WTC11 (cell line): ENCODE data around the gene BICRA. TPM values are rescaled to one million over a fixed set of nuclear protein-coding genes. Genes with fewer than 3 reads are reported as not detected.

Experiments
- ATAC-seq: fragments of 200-7000 bp; cut with Tn5 transposase; 2 replicates; pipeline ENCODE4 v1.10.0; 2021; ENCODE audit warnings: mild to moderate bottlenecking, moderate library complexity
- CTCF ChIA-PET: fragments of 300-600 bp; sonication (Branson Sonifier 250); formaldehyde crosslinking; loops from one replicate; lab custom pipeline; 2021; ENCODE audit warnings: antibody characterized with exemption; lab: Charles Lee
- POLR2A ChIA-PET: fragments of 350-600 bp; sonication (Branson Sonifier 250); formaldehyde crosslinking; loops from one replicate; lab custom pipeline; 2021; ENCODE audit warnings: antibody characterized with exemption; lab: Charles Lee
- DNase-seq: peaks from one replicate; pipeline ENCODE4 v3.0.0; 2021; ENCODE audit warnings: low spot score
- H3K27ac Mint-ChIP-seq: 2 replicates; pipeline ENCODE4 v1.8.0; 2021; ENCODE audit warnings: mixed read lengths
- H3K27me3 Mint-ChIP-seq: 2 replicates; pipeline ENCODE4 v1.8.0; 2021; ENCODE audit warnings: low read depth, mild to moderate bottlenecking, moderate library complexity, mixed read lengths
- H3K36me3 Mint-ChIP-seq: 2 replicates; pipeline ENCODE4 v1.8.0; 2021; ENCODE audit warnings: mixed read lengths
- H3K4me1 Mint-ChIP-seq: 2 replicates; pipeline ENCODE4 v1.8.0; 2022; ENCODE audit warnings: mixed read lengths
- H3K4me3 Mint-ChIP-seq: 2 replicates; pipeline ENCODE4 v1.8.0; 2021; ENCODE audit warnings: mild to moderate bottlenecking, moderate library complexity, mixed read lengths
- H3K9me3 Mint-ChIP-seq: 2 replicates; pipeline ENCODE4 v1.8.0; 2021; ENCODE audit warnings: mixed read lengths
- ARID4B ChIP-seq: sonication (generic); formaldehyde crosslinking; IDR thresholded peaks from 2 replicates; pipeline ENCODE4 v1.8.0; 2023; ENCODE audit warnings: missing genetic modification reagents, mild to moderate bottlenecking, borderline replicate concordance
- FOXK1 ChIP-seq: sonication (generic); formaldehyde crosslinking; IDR thresholded peaks from 2 replicates; pipeline ENCODE4 v1.8.0; 2022; ENCODE audit warnings: mild to moderate bottlenecking, moderate library complexity, missing genetic modification reagents
- FOXP1 ChIP-seq: sonication (generic); formaldehyde crosslinking; IDR thresholded peaks from 2 replicates; pipeline ENCODE4 v1.8.0; 2022; ENCODE audit warnings: missing genetic modification reagents, mild to moderate bottlenecking, moderate library complexity, borderline replicate concordance
- GABPB1 ChIP-seq: sonication (generic); formaldehyde crosslinking; IDR thresholded peaks from 2 replicates; pipeline ENCODE4 v1.8.1; 2023; ENCODE audit warnings: mild to moderate bottlenecking, missing genetic modification reagents
- MLX ChIP-seq: sonication (generic); formaldehyde crosslinking; IDR thresholded peaks from 2 replicates; pipeline ENCODE4 v1.8.1; 2023; ENCODE audit warnings: mild to moderate bottlenecking, missing genetic modification reagents, moderate library complexity
- MXD4 ChIP-seq: fragments of 250-450 bp; sonication (Bioruptor Pico); IDR thresholded peaks from 2 replicates; pipeline ENCODE4 v1.8.0; 2021; ENCODE audit warnings: mild to moderate bottlenecking, moderate library complexity, borderline replicate concordance
- MYBL2 ChIP-seq: sonication (generic); formaldehyde crosslinking; IDR thresholded peaks from 2 replicates; pipeline ENCODE4 v1.8.1; 2023; ENCODE audit warnings: mild to moderate bottlenecking, moderate library complexity, missing genetic modification reagents
- NFATC4 ChIP-seq: fragments of 250-450 bp; sonication (Bioruptor Pico); IDR thresholded peaks from 2 replicates; pipeline ENCODE4 v1.9.0; 2021; ENCODE audit warnings: mild to moderate bottlenecking
- NR1H2 ChIP-seq: sonication (generic); formaldehyde crosslinking; IDR thresholded peaks from 2 replicates; pipeline ENCODE4 v1.9.0; 2021; ENCODE audit warnings: mild to moderate bottlenecking, moderate library complexity, missing genetic modification reagents
- PRDM15 ChIP-seq: sonication (generic); formaldehyde crosslinking; IDR thresholded peaks from 2 replicates; pipeline ENCODE4 v1.8.0; 2022; ENCODE audit warnings: missing genetic modification reagents
- PRRX2 ChIP-seq: fragments of 250-450 bp; sonication (Bioruptor Pico); IDR thresholded peaks from 2 replicates; pipeline ENCODE4 v1.8.0; 2021; ENCODE audit warnings: mild to moderate bottlenecking
- TEAD1 ChIP-seq: sonication (generic); formaldehyde crosslinking; IDR thresholded peaks from 2 replicates; pipeline ENCODE4 v1.8.0; 2022; ENCODE audit warnings: mild to moderate bottlenecking, missing genetic modification reagents
- ZBTB21 ChIP-seq: sonication (generic); formaldehyde crosslinking; IDR thresholded peaks from 2 replicates; pipeline ENCODE4 v1.8.1; 2023; ENCODE audit warnings: mild to moderate bottlenecking, missing genetic modification reagents, borderline replicate concordance
- ZMAT4 ChIP-seq: fragments of 250-450 bp; sonication (Bioruptor Pico); IDR thresholded peaks from 2 replicates; pipeline ENCODE4 v1.9.0; 2021; ENCODE audit warnings: mild to moderate bottlenecking
- ZNF121 ChIP-seq: sonication (generic); formaldehyde crosslinking; IDR thresholded peaks from 2 replicates; pipeline ENCODE4 v1.8.0; 2023; ENCODE audit warnings: missing genetic modification reagents
- ZNF219 ChIP-seq: sonication (generic); formaldehyde crosslinking; IDR thresholded peaks from 2 replicates; pipeline ENCODE4 v1.8.0; 2023; ENCODE audit warnings: missing genetic modification reagents, mild to moderate bottlenecking, borderline replicate concordance
- ZNF263 ChIP-seq: sonication (generic); formaldehyde crosslinking; IDR thresholded peaks from 2 replicates; pipeline ENCODE4 v1.8.1; 2022; ENCODE audit warnings: low read depth, mild to moderate bottlenecking, moderate library complexity, missing genetic modification reagents
- total RNA-seq: library from RNA; stranded (reverse); gene quantifications from 3 replicates; pipeline ENCODE4 v1.2.3, GENCODE V29; 2021

Gene BICRA
- total RNA-seq, 1 experiment from 2014 or later, result 30.3 TPM

GRCh38 chr19:47609906-47610894, 1.3 kb downstream of the BICRA start:
- H3K4me1 Mint-ChIP-seq, result peaks cover 39% of the 10 kb centered on the region
- H3K27me3 Mint-ChIP-seq, result no peaks in the 10 kb centered on the region; the same call in 1 of the 2 replicates
- POLR2A ChIA-PET, result interaction anchor here (0.6 to 4.3 kb wide), 3 partner anchors 10 to 230 kb away, joined by 3 to 31 read pairs (median 5); no protein-coding TSS in a partner anchor
- peak; percentile 48 for DNase-seq
- TF ChIP-seq NR1H2 (CRISPR knock-in tag), result no peak
- peak; percentile 24; the same call in 1 of the 2 replicates for TF ChIP-seq FOXP1 (CRISPR knock-in tag)
- peak; percentile 58; the same call in 1 of the 2 replicates for TF ChIP-seq ZNF263 (CRISPR knock-in tag)
- TF ChIP-seq MLX (CRISPR knock-in tag), result no peak
- no peak for TF ChIP-seq NFATC4 (CRISPR knock-in tag)
- TF ChIP-seq ARID4B, result peak; percentile 44; the same call in 1 of the 2 replicates
- no peak for TF ChIP-seq MXD4
- H3K9me3 Mint-ChIP-seq, result peaks cover 4% of the 10 kb centered on the region
- H3K27ac Mint-ChIP-seq, result peak overlapping the region; percentile 91
- CTCF ChIA-PET, result interaction anchor here (0.7 to 2.7 kb wide), 8 partner anchors 10 to 173 kb away, joined by 3 to 12 read pairs (median 6); partner anchors contain the start of genes EHD2, KPTN and NAPA
- H3K36me3 Mint-ChIP-seq, result peaks cover 9% of the 10 kb centered on the region
- no peak for ATAC-seq
- H3K4me3 Mint-ChIP-seq, result peak overlapping the region; percentile 61

- Mint-ChIP-seq H3K4me1 (peaks cover 46% of the 10 kb centered on the region), H3K36me3 (peaks cover 11% of the 10 kb centered on the region), H3K27ac (peak overlapping the region; percentile 91), H3K9me3 (peaks cover 4% of the 10 kb centered on the region), H3K4me3 (peak overlapping the region; percentile 61), H3K27me3 (no peaks in the 10 kb centered on the region; the same call in 1 of the 2 replicates)
- ATAC-seq, result no peak
- POLR2A ChIA-PET, result interaction anchor here (0.6 to 4.3 kb wide), 2 partner anchors 11 to 15 kb away, joined by 3 to 31 read pairs; no protein-coding TSS in a partner anchor
- no peak for DNase-seq
- TF ChIP-seq ZNF219 (CRISPR knock-in tag) (no peak), GABPB1 (CRISPR knock-in tag) (no peak)
- CTCF ChIA-PET, result interaction anchor here (1.0 to 2.7 kb wide), 8 partner anchors 11 to 174 kb away, joined by 3 to 12 read pairs (median 6); partner anchors contain the start of genes EHD2, KPTN and NAPA
These were observed 2.0 kb downstream of the BICRA start for GRCh38 chr19:47610902-47611301.

DNA sequence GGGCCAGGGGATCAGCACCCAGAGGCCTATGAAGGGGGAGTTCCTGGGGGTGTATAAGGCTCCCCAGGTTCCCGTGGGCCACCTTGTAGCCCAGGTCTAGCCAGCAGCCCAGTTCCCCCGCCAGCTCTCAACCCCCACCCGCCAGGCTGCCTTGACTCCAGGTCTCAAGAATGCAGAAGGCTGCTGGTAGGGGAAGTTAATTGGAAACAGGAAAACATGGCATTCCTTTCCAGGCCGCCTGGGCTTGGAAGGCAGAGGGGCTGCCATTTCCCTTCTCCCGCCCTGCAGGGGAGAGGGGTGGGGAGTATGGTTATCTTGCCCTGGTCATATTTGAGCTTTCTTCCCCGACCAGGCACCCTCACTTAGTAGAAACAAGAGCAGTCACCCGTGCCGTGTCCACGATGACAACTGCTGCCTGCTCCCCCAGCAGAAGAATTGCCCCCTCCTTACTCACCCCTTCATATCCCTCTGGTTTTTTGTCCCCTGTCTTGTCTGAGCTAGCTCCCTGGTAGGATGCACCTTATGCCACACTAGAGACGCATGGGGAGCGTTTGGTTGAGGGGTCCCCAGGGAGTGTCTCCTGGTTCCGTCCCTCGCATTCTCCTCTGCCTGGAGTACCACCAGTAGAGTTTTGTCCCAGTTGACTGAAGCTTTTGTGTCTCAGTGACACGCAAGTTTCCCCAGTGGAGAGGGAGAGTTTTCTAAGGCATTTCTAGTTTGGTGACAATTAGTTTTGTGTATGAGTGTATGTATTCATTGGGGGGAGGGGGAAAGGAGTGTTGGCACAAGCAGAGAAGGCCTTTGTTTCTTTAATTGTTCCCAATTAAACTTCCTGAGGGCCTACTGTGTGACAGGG, 4.5 kb downstream of the BICRA start:
- Mint-ChIP-seq H3K4me3 (peak overlapping the region; percentile 35), H3K27ac (peak overlapping the region; percentile 97), H3K4me1 (peaks cover 57% of the 10 kb centered on the region), H3K36me3 (peaks cover 7% of the 10 kb centered on the region), H3K27me3 (no peaks in the 10 kb centered on the region; the same call in 1 of the 2 replicates), H3K9me3 (no peaks in the 10 kb centered on the region; the same call in 1 of the 2 replicates)
- CTCF ChIA-PET, result interaction anchor here (0.6 to 1.5 kb wide), 9 partner anchors 13 to 264 kb away, joined by 3 to 5 read pairs (median 4); partner anchors contain the start of gene DHX34
- peak; percentile 80 for DNase-seq
- TF ChIP-seq ZNF121, result no peak
- TF ChIP-seq ZBTB21, result no peak
- no peak for TF ChIP-seq MYBL2 (CRISPR knock-in tag)
- TF ChIP-seq PRDM15 (CRISPR knock-in tag), result peak; percentile 90
- no peak for TF ChIP-seq ZMAT4 (CRISPR knock-in tag)
- TF ChIP-seq PRRX2, result 0 out of 2 replicates have a peak, but pooled peaks have one; percentile 40
- TF ChIP-seq FOXK1 (CRISPR knock-in tag), result peak; percentile 47; the same call in 1 of the 2 replicates
- TF ChIP-seq TEAD1, result peak; percentile 34; the same call in 1 of the 2 replicates
- peak; percentile 62 for ATAC-seq
- POLR2A ChIA-PET, result interaction anchor here (0.6 to 4.3 kb wide), 4 partner anchors 10 to 54 kb away, joined by 3 to 31 read pairs (median 5); no protein-coding TSS in a partner anchor
